Left lung (tissue), 10 donors: ENCODE data around the gene DNTTIP2. TPM values are rescaled to one million over a fixed set of nuclear protein-coding genes. Genes with fewer than 3 reads are reported as not detected.
A peak's percentile ranks its signal among the peaks of the same experiment; 100 is the strongest.

ENCODE experiments used
- ATAC-seq: fragments of 200-7000 bp; cut with Tn5 transposase; one replicate; pipeline ENCODE4 v1.9.1; 2020; ENCODE audit warnings: moderate library complexity
- DNase-seq, 4 donors: peaks; one replicate each; pipeline ENCODE4 v3.0.0-alpha.2; 2013 to 2020
- H3K27ac ChIP-seq, 2 donors: fragments of 200-600 bp; sonication (generic) in 1 of 2; one replicate each; pipeline versions ENCODE4 v1.5.0 to v1.8.0; 2020 to 2021
- H3K27me3 ChIP-seq, 2 donors: fragments of 200-600 bp; sonication (generic) in 1 of 2; one replicate each; pipeline versions ENCODE4 v1.5.0 to v1.8.0; 2020 to 2021
- H3K36me3 ChIP-seq, 2 donors: fragments of 200-600 bp; sonication (generic) in 1 of 2; one replicate each; pipeline versions ENCODE4 v1.5.0 to v1.8.0; 2020 to 2021
- H3K4me1 ChIP-seq, 2 donors: fragments of 200-600 bp; one replicate each; pipeline ENCODE4 v1.8.0; 2021
- H3K4me3 ChIP-seq, 2 donors: fragments of 200-600 bp; sonication (generic) in 1 of 2; one replicate each; pipeline versions ENCODE4 v1.5.0 to v1.8.0; 2020 to 2021; ENCODE audit warnings: mild to moderate bottlenecking in 1 of 2
- H3K9me3 ChIP-seq, 2 donors: fragments of 200-600 bp; sonication (generic) in 1 of 2; one replicate each; pipeline versions ENCODE4 v1.5.0 to v1.8.0; 2020 to 2021
- intact Hi-C, 2 donors: fragments of 100-400 bp; cut with DNase I; formaldehyde crosslinking; loops; one replicate each; pipeline versions ENCODE4 v1.11.2 to v1.14.2; 2022
- polyA plus RNA-seq, 6 donors: library from polyadenylated mRNA; unstranded; fragments of 120-200 nt; gene quantifications; one replicate each; pipeline ENCODE4 v1.2.1, GENCODE V29; 2013; ENCODE audit not compliant: insufficient read length in 6 of 6
- total RNA-seq, 2 donors: library from RNA; stranded (reverse); fragmentation: NEBNext Ultra II Directional; extraction: Animal tissue kit (Norgen Biotek cat#: 25700); gene quantifications; one replicate each; pipeline ENCODE4 v1.2.1, GENCODE V29; 2021
- TF ChIP-seq, protein P1 (sequence below), 2 donors: fragments of 200-600 bp; sonication (generic) in 1 of 2; IDR thresholded peaks; one replicate each; pipeline versions ENCODE4 v1.5.0 to v1.8.0; 2021; ENCODE audit warnings: antibody characterized with exemption in 2 of 2
- donor health status: DM: no; HTN: yes; CAD: no.
- donor health status: DM: no; HTN: no; CAD: no.

The DNTTIP2 gene
- total and polyA plus RNA-seq, 8 donors, result 35.0 to 65.1 (median 59.3) TPM

DNA sequence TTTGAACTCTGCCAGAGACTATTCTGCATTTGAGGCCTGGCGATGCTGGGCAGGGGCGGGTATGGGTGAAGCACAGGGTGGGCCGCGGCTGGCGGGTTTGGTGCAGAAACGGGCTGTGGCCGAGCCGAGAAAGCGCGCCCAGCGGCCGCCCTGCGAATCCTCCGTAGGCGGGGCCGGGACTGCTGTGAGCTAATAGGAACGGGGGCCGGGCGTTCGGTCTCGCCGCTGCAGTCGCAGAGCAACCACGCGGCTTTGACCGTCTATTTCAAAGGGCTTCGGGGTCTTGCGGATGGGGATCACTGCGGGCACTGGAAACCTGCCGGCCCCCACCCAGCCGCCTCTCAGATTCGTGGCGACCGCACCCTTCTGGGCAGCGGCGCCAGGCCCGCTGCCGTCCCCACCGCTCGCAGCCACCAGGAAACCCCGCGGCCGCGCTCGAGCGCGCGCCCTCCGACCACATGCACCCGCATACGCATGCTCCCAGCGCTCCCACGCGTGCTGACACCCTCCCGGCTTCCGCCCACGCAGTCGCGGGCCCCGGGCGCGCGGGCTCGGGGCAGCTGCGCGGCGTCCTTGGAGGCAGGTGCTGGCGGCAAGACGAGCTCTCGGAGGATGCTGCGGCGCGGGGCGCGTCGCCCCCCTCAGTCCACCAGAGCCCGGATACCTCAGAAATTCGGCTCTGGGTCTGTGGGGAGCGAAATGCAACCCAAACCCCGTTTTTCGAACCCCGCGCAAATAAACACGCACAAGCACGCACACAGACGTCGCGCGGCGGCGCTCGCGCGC, 32.6 kb downstream of the DNTTIP2 start:
- Histone ChIP-seq H3K27me3 (no peaks in the 10 kb centered on the region), H3K9me3 (no peaks in the 10 kb centered on the region), H3K4me3 (peak overlapping the region; percentile 72 to 87), H3K4me1 (peaks cover 11 to 44% of the 10 kb centered on the region in 2 donors), H3K27ac (peak overlapping the region; percentile 95), H3K36me3 (no peaks in the 10 kb centered on the region)
- peak; percentile 88 to 97 (median 92) for DNase-seq
- peak; percentile 74 for ATAC-seq
- intact Hi-C loops, result loop anchor here in 1 of 2 donors (10.0 kb wide), 1 partner anchor 412 kb away; no protein-coding TSS in a partner anchor
- TF ChIP-seq, protein P1, sequence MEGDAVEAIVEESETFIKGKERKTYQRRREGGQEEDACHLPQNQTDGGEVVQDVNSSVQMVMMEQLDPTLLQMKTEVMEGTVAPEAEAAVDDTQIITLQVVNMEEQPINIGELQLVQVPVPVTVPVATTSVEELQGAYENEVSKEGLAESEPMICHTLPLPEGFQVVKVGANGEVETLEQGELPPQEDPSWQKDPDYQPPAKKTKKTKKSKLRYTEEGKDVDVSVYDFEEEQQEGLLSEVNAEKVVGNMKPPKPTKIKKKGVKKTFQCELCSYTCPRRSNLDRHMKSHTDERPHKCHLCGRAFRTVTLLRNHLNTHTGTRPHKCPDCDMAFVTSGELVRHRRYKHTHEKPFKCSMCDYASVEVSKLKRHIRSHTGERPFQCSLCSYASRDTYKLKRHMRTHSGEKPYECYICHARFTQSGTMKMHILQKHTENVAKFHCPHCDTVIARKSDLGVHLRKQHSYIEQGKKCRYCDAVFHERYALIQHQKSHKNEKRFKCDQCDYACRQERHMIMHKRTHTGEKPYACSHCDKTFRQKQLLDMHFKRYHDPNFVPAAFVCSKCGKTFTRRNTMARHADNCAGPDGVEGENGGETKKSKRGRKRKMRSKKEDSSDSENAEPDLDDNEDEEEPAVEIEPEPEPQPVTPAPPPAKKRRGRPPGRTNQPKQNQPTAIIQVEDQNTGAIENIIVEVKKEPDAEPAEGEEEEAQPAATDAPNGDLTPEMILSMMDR (IDR thresholded peaks at IDR 0.05), result peak; percentile 26 to 48

DNA sequence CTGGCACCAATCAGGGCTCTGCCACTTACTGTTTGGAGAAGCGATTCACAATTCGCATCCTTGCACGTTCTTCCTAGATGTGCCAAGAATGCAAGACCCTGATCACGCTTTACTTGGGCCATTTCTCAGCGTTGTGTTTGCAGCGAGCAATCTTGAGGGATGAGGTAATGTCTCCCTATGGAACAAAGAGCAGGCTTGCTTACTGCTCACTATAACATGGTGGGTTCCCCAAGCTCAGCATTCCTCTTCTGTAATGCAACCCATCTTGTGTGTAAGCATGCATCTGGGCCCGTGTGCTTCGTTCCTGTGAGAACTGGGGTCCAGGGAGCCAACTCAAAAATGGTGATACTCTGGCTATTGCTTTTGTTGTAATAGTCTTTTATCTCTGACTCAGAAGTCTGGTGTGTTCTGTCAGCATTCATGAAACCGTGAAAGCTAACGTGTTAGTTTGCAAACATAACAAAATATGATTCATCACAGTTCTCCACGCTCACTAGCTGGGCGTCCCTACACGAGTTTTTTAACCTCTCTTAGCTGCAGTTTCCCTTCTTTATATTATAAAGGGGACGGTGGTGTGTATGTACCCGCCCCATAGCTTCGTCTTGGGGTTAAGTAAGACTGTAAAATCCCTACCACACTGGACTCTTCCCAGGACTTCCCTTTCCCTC, 33.3 kb downstream of the DNTTIP2 start:
- peak overlapping the region; percentile 72 to 87 for H3K4me3 ChIP-seq
- no peaks in the 10 kb centered on the region for H3K27me3 ChIP-seq
- peaks cover 11 to 44% of the 10 kb centered on the region in 2 donors for H3K4me1 ChIP-seq
- no peaks in the 10 kb centered on the region for H3K9me3 ChIP-seq
- no peaks in the 10 kb centered on the region for H3K36me3 ChIP-seq
- H3K27ac ChIP-seq, result peak overlapping the region; percentile 95
- TF ChIP-seq, protein P1 (IDR thresholded peaks at IDR 0.05), result no peak
- DNase-seq (peak in 2 of 4 donors; percentile 42 to 62), ATAC-seq (peak; percentile 18)
- intact Hi-C loops, result loop anchor here in 1 of 2 donors (10.0 kb wide), 1 partner anchor 411 kb away; no protein-coding TSS in a partner anchor

DNA sequence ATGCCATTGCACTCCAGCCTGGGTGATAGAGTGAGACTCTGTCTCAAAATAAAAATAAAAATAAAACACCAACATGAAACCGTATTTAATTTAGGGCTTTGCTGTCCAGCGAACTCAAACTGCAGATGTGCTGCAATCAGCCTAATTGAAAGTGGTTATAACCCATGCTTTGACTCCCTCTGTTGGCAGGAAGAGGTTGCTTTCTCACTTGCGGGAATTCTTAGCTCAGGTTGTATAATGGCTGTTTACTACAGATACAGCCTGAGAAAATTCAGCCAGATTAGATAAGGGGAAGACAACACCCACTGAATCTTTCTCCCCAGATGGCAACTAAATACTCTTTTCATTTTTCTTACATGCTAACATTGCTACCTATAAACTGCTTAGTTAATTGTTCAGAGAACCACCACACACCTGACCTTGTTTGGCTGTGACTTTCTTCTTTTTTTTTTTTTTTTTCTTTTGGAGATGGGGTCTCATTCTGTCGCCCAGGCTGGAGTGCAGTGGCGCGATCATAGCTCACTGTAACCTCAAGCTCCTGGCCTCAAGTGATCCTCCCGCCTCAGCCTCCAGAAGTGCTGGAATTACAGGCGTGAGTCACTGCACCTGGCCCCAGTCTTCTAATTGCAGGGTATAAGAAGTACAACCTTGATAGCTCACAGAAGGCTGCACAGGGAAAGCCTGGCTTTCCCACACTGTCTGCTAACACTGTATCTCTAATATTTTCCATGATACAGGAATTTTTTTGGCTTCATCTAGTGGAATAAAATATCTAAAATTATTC, 34.6 kb downstream of the DNTTIP2 start:
- Histone ChIP-seq H3K27me3 (no peaks in the 10 kb centered on the region), H3K36me3 (no peaks in the 10 kb centered on the region), H3K4me3 (no peak overlapping the region), H3K4me1 (peaks cover 11 to 44% of the 10 kb centered on the region in 2 donors), H3K27ac (peak overlapping the region; percentile 95), H3K9me3 (no peaks in the 10 kb centered on the region)
- intact Hi-C loops, result loop anchor here in 1 of 2 donors (10.0 kb wide), 1 partner anchor 410 kb away; no protein-coding TSS in a partner anchor
- peak; percentile 23 for ATAC-seq
- peak in 3 of 4 donors; percentile 34 to 80 (median 46) for DNase-seq
- TF ChIP-seq, protein P1 (IDR thresholded peaks at IDR 0.05), result peak; percentile 52 to 69

DNA sequence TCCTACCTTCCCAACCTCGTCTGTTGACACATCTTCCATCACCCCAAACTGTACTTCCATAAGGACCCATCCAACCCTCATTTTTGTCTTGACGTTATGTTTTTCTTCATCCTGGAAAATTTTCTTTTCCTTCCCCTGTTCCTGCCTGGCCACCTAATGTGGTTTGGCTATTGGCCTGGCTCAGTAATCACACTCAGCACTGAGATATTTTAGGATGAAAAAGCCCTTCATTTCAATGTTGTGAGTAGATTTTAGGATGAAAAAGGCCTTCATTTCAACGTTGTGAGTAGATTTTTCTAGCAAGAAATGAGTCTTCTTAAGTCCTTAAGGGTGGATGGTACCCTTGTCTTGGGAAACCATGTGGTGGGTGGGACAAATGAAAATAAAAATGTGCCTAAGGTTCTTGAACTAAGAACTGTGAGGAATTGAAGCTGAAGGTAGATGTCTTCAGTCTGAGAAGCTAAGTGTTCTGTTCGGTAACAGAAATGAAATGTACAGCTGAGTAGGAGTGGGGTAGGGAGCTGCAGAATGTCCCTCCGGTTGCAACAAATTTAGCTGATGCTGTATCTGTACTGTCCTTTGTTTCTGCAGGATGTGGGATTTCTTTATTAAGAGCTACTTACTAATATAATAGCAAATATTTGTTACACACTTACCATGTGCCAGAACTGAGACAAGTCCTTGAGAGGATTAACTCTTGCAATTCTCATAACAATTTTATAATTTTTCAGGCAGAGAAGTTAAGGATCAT, 36.1 kb downstream of the DNTTIP2 start:
- H3K36me3 ChIP-seq, result no peaks in the 10 kb centered on the region
- no peaks in the 10 kb centered on the region for H3K27me3 ChIP-seq
- ATAC-seq (no peak), DNase-seq (no peak)
- H3K27ac ChIP-seq, result no peak overlapping the region
- TF ChIP-seq, protein P1 (IDR thresholded peaks at IDR 0.05), result no peak
- no peak overlapping the region for H3K4me3 ChIP-seq
- no peaks in the 10 kb centered on the region for H3K9me3 ChIP-seq
- H3K4me1 ChIP-seq, result peaks cover 11 to 35% of the 10 kb centered on the region in 2 donors
- intact Hi-C loops, result loop anchor here in 1 of 2 donors (10.0 kb wide), 1 partner anchor 408 kb away; no protein-coding TSS in a partner anchor
